ENCODE results near the gene CALCOCO1. TPM values are rescaled to one million over a fixed set of nuclear protein-coding genes. Genes with fewer than 3 reads are reported as not detected.

Gene CALCOCO1
- 10 to 100 TPM; 29.3 to 49.6 TPM for total RNA-seq

GRCh38 chr12:53727310-53728041, at the start of gene CALCOCO1:
CALCOCO1 (minus strand) TSS chr12:53727452; CDS start chr12:53725242, 2,210 bp downstream.

GRCh38 chr12:53751336-53752191, 24.3 kb upstream of the CALCOCO1 start, which contains the start of gene CISTR:
CISTR (minus strand) TSS chr12:53751979.

GRCh38 chr12:53675701-53676607, 51.3 kb downstream of the CALCOCO1 start, which contains the start of gene ATP5MC2:
ATP5MC2 (minus strand) TSS chr12:53676083; CDS start chr12:53672614, 3,469 bp downstream.

Other genes starting within 250 kb of the CALCOCO1 start
- gene MAP3K12, start 228.0 kb downstream of the CALCOCO1 start, total RNA-seq = 10 to 100 TPM; 42.0 to 45.0 TPM
- gene TARBP2, start 226.2 kb downstream of the CALCOCO1 start, total RNA-seq = 10 to 100 TPM; 56.8 to 79.3 TPM
- gene NPFF, start 220.0 kb downstream of the CALCOCO1 start, total RNA-seq = not detected
- 10 to 100 TPM in 1 of 2 donors, 1 to 10 TPM in 1; 9.3 to 11.7 TPM for gene ATF7, start 101.1 kb downstream of the CALCOCO1 start, total RNA-seq
- gene ATP5MC2, start 51.4 kb downstream of the CALCOCO1 start, total RNA-seq = 100 to 1,000 TPM; 107 to 132 TPM
- gene CISTR, start 24.5 kb upstream of the CALCOCO1 start, total RNA-seq = not detected
- gene HOXC13, start 211.4 kb upstream of the CALCOCO1 start, total RNA-seq = not detected
- gene HOXC12, start 227.5 kb upstream of the CALCOCO1 start, total RNA-seq = not detected
- under 1 TPM in 1 of 2 donors, not detected in 1; 0.33 TPM for gene HOXC11, start 245.7 kb upstream of the CALCOCO1 start, total RNA-seq
- not detected for gene HOTAIR, start 247.5 kb upstream of the CALCOCO1 start, total RNA-seq